Left renal pelvis (tissue), 4 donors: Measurements from ENCODE around the gene AFF2. TPM values are rescaled to one million over a fixed set of nuclear protein-coding genes. Genes with fewer than 3 reads are reported as not detected.

Experiments
- DNase-seq, 4 donors: peaks; one replicate each; pipeline ENCODE4 v3.0.0-alpha.2; 2013; ENCODE audit warnings: low read depth in 4 of 4, low spot score in 3 of 4
- polyA plus RNA-seq, 4 donors: library from polyadenylated mRNA; unstranded; fragments of 120-200 nt; gene quantifications; one replicate each; pipeline ENCODE4 v1.2.1, GENCODE V29; 2013; ENCODE audit not compliant: insufficient read length in 4 of 4

Gene AFF2
- polyA plus RNA-seq, result 10 to 100 TPM in 1 of 4 donors, 1 to 10 TPM in 3; 3.8 to 10.7 (median 5.8) TPM

- DNase-seq, result no peak
Observed at GRCh38 chrX:148500423-148501385, at the start of gene AFF2. Gene AFF2 (plus strand): TSS chrX:148500617. CDS start chrX:148501098, 481 bp downstream.

GRCh38 chrX:148457279-148457678, 43.1 kb upstream of the AFF2 start:
- no peak for DNase-seq

- no peak for DNase-seq
Observed at GRCh38 chrX:148459343-148459742, 41.1 kb upstream of the AFF2 start.

GRCh38 chrX:148466292-148466691, 34.1 kb upstream of the AFF2 start:
- DNase-seq, result no peak

- no peak for DNase-seq
Observed at GRCh38 chrX:148470324-148470723, 30.1 kb upstream of the AFF2 start.

GRCh38 chrX:148474030-148474429, 26.4 kb upstream of the AFF2 start:
- no peak for DNase-seq

- DNase-seq, result no peak
Observed at GRCh38 chrX:148492057-148492456, 8.4 kb upstream of the AFF2 start.

GRCh38 chrX:148495176-148495575, 5.2 kb upstream of the AFF2 start:
- no peak for DNase-seq

GRCh38 chrX:148498067-148498466, 2.4 kb upstream of the AFF2 start:
- no peak for DNase-seq

GRCh38 chrX:148499638-148500422, 587 bp upstream of the AFF2 start:
- DNase-seq, result no peak

GRCh38 chrX:148501386-148502066, 1.1 kb downstream of the AFF2 start:
- no peak for DNase-seq

- no peak for DNase-seq
Observed at GRCh38 chrX:148504506-148504905, 4.1 kb downstream of the AFF2 start.

- DNase-seq, result no peak
Observed at GRCh38 chrX:148507418-148507817, 7.0 kb downstream of the AFF2 start.

GRCh38 chrX:148512453-148512852, 12.0 kb downstream of the AFF2 start:
- no peak for DNase-seq

GRCh38 chrX:148513661-148514060, 13.2 kb downstream of the AFF2 start:
- no peak for DNase-seq

GRCh38 chrX:148517176-148517575, 16.8 kb downstream of the AFF2 start:
- DNase-seq, result no peak

- no peak for DNase-seq
Observed at GRCh38 chrX:148522006-148522405, 21.6 kb downstream of the AFF2 start.

- DNase-seq, result no peak
Observed at GRCh38 chrX:148523303-148524080, 23.1 kb downstream of the AFF2 start.

GRCh38 chrX:148530464-148531077, 30.2 kb downstream of the AFF2 start:
- no peak for DNase-seq

- DNase-seq, result no peak
Observed at GRCh38 chrX:148534291-148534690, 33.9 kb downstream of the AFF2 start.
